ENCODE results near the gene RALGPS1. TPM values are rescaled to one million over a fixed set of nuclear protein-coding genes. Genes with fewer than 3 reads are reported as not detected.
A peak's percentile ranks its signal among the peaks of the same experiment; 100 is the strongest.

RALGPS1 gene
- total and polyA plus RNA-seq, 2 donors (not counting 1 experiment from before 2014, with no cell fraction given): 2.0 to 5.9 TPM

DNA sequence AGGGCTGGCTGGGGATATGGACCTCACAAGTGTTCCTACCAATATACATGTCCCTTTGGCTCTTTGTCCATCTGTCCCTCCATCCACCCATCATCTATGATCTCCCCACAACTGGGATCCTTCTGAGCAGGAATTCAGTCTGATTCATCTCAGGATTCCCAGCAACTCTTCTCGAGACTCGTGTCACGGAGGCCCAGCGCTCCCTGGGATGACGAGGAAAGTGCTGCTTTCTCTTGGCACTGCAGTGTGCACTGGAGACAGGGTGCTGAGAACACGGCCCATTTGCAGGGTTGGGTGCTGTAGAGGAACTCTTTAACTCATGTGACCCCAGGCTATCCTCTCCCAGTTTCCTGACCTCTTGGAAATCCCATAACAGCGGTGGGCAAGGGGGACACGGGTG is 135.0 kb downstream of the RALGPS1 start:
- H4K20me1 ChIP-seq (ENCODE audit: control insufficient read depth, extremely low read depth, insufficient read depth, low read length): no peaks in the 10 kb centered on the region
- no peaks in the 10 kb centered on the region for H3K27me3 ChIP-seq (ENCODE audit: control insufficient read depth, insufficient read depth, low read length)
- peak; percentile 16 to 42 for DNase-seq (ENCODE audit: low read depth in 2 of 2)
- no peak for TF ChIP-seq EZH2 (IDR thresholded peaks at IDR 0.05; ENCODE audit: low read length, missing control alignments)
- TF ChIP-seq, protein P1, sequence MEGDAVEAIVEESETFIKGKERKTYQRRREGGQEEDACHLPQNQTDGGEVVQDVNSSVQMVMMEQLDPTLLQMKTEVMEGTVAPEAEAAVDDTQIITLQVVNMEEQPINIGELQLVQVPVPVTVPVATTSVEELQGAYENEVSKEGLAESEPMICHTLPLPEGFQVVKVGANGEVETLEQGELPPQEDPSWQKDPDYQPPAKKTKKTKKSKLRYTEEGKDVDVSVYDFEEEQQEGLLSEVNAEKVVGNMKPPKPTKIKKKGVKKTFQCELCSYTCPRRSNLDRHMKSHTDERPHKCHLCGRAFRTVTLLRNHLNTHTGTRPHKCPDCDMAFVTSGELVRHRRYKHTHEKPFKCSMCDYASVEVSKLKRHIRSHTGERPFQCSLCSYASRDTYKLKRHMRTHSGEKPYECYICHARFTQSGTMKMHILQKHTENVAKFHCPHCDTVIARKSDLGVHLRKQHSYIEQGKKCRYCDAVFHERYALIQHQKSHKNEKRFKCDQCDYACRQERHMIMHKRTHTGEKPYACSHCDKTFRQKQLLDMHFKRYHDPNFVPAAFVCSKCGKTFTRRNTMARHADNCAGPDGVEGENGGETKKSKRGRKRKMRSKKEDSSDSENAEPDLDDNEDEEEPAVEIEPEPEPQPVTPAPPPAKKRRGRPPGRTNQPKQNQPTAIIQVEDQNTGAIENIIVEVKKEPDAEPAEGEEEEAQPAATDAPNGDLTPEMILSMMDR (conservative IDR thresholded peaks at IDR 0.05 in 1 of 2, IDR thresholded peaks at IDR 0.05 in 1 of 2; ENCODE audit: low read depth in 1 of 2, low read length in 2 of 2): no peak
- peaks cover 8% of the 10 kb centered on the region for H3K4me1 ChIP-seq (ENCODE audit: control insufficient read depth, extremely low read depth, insufficient read depth, low read length)
- no peaks in the 10 kb centered on the region for H3K9me3 ChIP-seq (ENCODE audit: control insufficient read depth, insufficient read depth, low read depth, low read length)
- no peak overlapping the region for H3K9ac ChIP-seq (ENCODE audit: insufficient read depth, low read length)
- peak overlapping the region; percentile 69 for H3K27ac ChIP-seq (ENCODE audit: insufficient read depth, low read length)
- no peaks in the 10 kb centered on the region for H3K36me3 ChIP-seq (ENCODE audit: control insufficient read depth, insufficient read depth, low read length)
- no peak overlapping the region for H3K4me3 ChIP-seq (replicated peaks in 1 of 4; ENCODE audit: control extremely low read depth in 1 of 4, insufficient read depth in 1 of 4, low read depth in 3 of 4, low read length in 4 of 4)
- H3K79me2 ChIP-seq (ENCODE audit: control insufficient read depth, insufficient read depth, low read length): no peaks in the 10 kb centered on the region
- peak overlapping the region; percentile 21 for H3K4me2 ChIP-seq (ENCODE audit: extremely low read depth, insufficient read depth, low read length)
- H2AFZ ChIP-seq (ENCODE audit: low read length): peak overlapping the region; percentile 1

GRCh38 chr9:127050152-127050551 is 135.6 kb downstream of the RALGPS1 start:
- no peak overlapping the region for H2AFZ ChIP-seq (ENCODE audit: low read length)
- no peaks in the 10 kb centered on the region for H3K36me3 ChIP-seq (ENCODE audit: control insufficient read depth, insufficient read depth, low read length)
- no peak for TF ChIP-seq EZH2 (IDR thresholded peaks at IDR 0.05; ENCODE audit: low read length, missing control alignments)
- TF ChIP-seq, protein P1 (conservative IDR thresholded peaks at IDR 0.05 in 1 of 2, IDR thresholded peaks at IDR 0.05 in 1 of 2; ENCODE audit: low read depth in 1 of 2, low read length in 2 of 2): no peak
- no peaks in the 10 kb centered on the region for H3K79me2 ChIP-seq (ENCODE audit: control insufficient read depth, insufficient read depth, low read length)
- H3K9ac ChIP-seq (ENCODE audit: insufficient read depth, low read length): no peak overlapping the region
- no peaks in the 10 kb centered on the region for H3K9me3 ChIP-seq (ENCODE audit: control insufficient read depth, insufficient read depth, low read depth, low read length)
- H3K27ac ChIP-seq (ENCODE audit: insufficient read depth, low read length): peak overlapping the region; percentile 69
- H3K27me3 ChIP-seq (ENCODE audit: control insufficient read depth, insufficient read depth, low read length): no peaks in the 10 kb centered on the region
- peaks cover 8% of the 10 kb centered on the region for H3K4me1 ChIP-seq (ENCODE audit: control insufficient read depth, extremely low read depth, insufficient read depth, low read length)
- no peak overlapping the region for H3K4me2 ChIP-seq (ENCODE audit: extremely low read depth, insufficient read depth, low read length)
- DNase-seq (ENCODE audit: low read depth in 2 of 2): no peak
- no peak overlapping the region for H3K4me3 ChIP-seq (replicated peaks in 1 of 4; ENCODE audit: control extremely low read depth in 1 of 4, insufficient read depth in 1 of 4, low read depth in 3 of 4, low read length in 4 of 4)
- no peaks in the 10 kb centered on the region for H4K20me1 ChIP-seq (ENCODE audit: control insufficient read depth, extremely low read depth, insufficient read depth, low read length)

DNA sequence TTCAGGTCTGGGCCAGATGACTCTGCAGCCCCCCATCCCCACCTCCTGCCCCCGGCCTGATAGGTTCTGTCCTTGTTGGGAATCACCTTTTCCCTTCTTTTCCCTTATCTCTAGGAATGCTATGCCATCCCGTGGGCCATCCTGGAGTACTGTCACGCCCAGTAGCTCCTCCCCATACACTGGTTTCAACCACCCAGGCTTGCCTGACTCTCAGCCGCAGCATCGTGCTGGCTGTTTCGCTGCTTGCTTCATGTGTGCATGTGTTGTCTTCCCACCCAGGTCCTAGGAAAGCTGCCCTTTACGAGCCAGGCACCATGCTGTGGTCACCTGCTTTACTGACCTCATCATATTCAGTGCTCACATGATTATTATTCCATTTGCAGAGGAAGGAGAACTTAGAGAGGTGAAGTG is 136.0 kb downstream of the RALGPS1 start:
- H3K36me3 ChIP-seq (ENCODE audit: control insufficient read depth, insufficient read depth, low read length): no peaks in the 10 kb centered on the region
- H3K9ac ChIP-seq (ENCODE audit: insufficient read depth, low read length): no peak overlapping the region
- H3K4me2 ChIP-seq (ENCODE audit: extremely low read depth, insufficient read depth, low read length): no peak overlapping the region
- TF ChIP-seq EZH2 (IDR thresholded peaks at IDR 0.05; ENCODE audit: low read length, missing control alignments): no peak
- TF ChIP-seq, protein P1 (conservative IDR thresholded peaks at IDR 0.05 in 1 of 2, IDR thresholded peaks at IDR 0.05 in 1 of 2; ENCODE audit: low read depth in 1 of 2, low read length in 2 of 2): no peak
- H3K9me3 ChIP-seq (ENCODE audit: control insufficient read depth, insufficient read depth, low read depth, low read length): no peaks in the 10 kb centered on the region
- DNase-seq (ENCODE audit: low read depth in 2 of 2): no peak
- no peaks in the 10 kb centered on the region for H4K20me1 ChIP-seq (ENCODE audit: control insufficient read depth, extremely low read depth, insufficient read depth, low read length)
- no peak overlapping the region for H2AFZ ChIP-seq (ENCODE audit: low read length)
- no peak overlapping the region for H3K4me3 ChIP-seq (replicated peaks in 1 of 4; ENCODE audit: control extremely low read depth in 1 of 4, insufficient read depth in 1 of 4, low read depth in 3 of 4, low read length in 4 of 4)
- no peaks in the 10 kb centered on the region for H3K79me2 ChIP-seq (ENCODE audit: control insufficient read depth, insufficient read depth, low read length)
- no peak overlapping the region for H3K27ac ChIP-seq (ENCODE audit: insufficient read depth, low read length)
- H3K27me3 ChIP-seq (ENCODE audit: control insufficient read depth, insufficient read depth, low read length): no peaks in the 10 kb centered on the region
- peaks cover 8% of the 10 kb centered on the region for H3K4me1 ChIP-seq (ENCODE audit: control insufficient read depth, extremely low read depth, insufficient read depth, low read length)

All from fibroblast of lung (primary cell).